Measurements from ENCODE around the gene ITGB4. TPM values are rescaled to one million over a fixed set of nuclear protein-coding genes. Genes with fewer than 3 reads are reported as not detected.

ITGB4 gene
- total and polyA plus RNA-seq, 2 experiments from 2014 or later = 6.1 to 9.7 TPM

GRCh38 chr17:75738218-75738802, 17.1 kb downstream of the ITGB4 start:
- Mint-ChIP-seq H3K4me1 (0 out of 3 replicates have a peak, but pooled peaks cover 6% of the 10 kb centered on the region), H3K27me3 (ENCODE audit: insufficient read depth, low read depth, poor library complexity) (peaks cover 6% of the 10 kb centered on the region), H3K9me3 (no peaks in the 10 kb centered on the region), H3K36me3 (ENCODE audit: low read depth) (no peaks in the 10 kb centered on the region; the same call in 2 of the 3 replicates), H3K27ac (peak overlapping the region; percentile 91), H3K4me3 (no peak overlapping the region)
- H2AFZ ChIP-seq = no peak overlapping the region
- H3K36me3 ChIP-seq (ENCODE audit: insufficient read depth) = no peaks in the 10 kb centered on the region
- no peak overlapping the region for H3K4me2 ChIP-seq
- H3F3A ChIP-seq (replicated peaks; ENCODE audit: low read depth) = no peaks in the 10 kb centered on the region
- ATAC-seq (no peak), DNase-seq (ENCODE audit: low spot score) (no peak)
- TF ChIP-seq JUNB (IDR thresholded peaks at IDR 0.05; ENCODE audit: unreplicated experiment) (no peak), CREB1 (CRISPR knock-in tag; IDR thresholded peaks at IDR 0.05; ENCODE audit: low read depth) (no peak), EZH2phosphoT487 (IDR thresholded peaks at IDR 0.05; ENCODE audit: unreplicated experiment) (no peak), EZH2 (IDR thresholded peaks at IDR 0.05; ENCODE audit: low read depth, unreplicated experiment) (no peak), ETS1 (IDR thresholded peaks at IDR 0.05) (no peak), ZNF462 (CRISPR knock-in tag; IDR thresholded peaks at IDR 0.05) (no peak), REST (IDR thresholded peaks at IDR 0.05; ENCODE audit: unreplicated experiment) (no peak), POLR2AphosphoS5 (IDR thresholded peaks at IDR 0.05; ENCODE audit: low read depth) (no peak)
- H3K27me3 ChIP-seq (ENCODE audit: insufficient read depth) = no peaks in the 10 kb centered on the region
- H3K4me3 ChIP-seq = no peak overlapping the region
- H4K20me1 ChIP-seq (replicated peaks; ENCODE audit: insufficient read depth) = no peaks in the 10 kb centered on the region
- no peak overlapping the region for H3K27ac ChIP-seq (ENCODE audit: low read depth)
- H3K9me2 ChIP-seq (ENCODE audit: insufficient read depth) = no peaks in the 10 kb centered on the region
- no peaks in the 10 kb centered on the region for H3K4me1 ChIP-seq (ENCODE audit: insufficient read depth)
- H3K79me2 ChIP-seq (replicated peaks; ENCODE audit: insufficient read depth) = no peaks in the 10 kb centered on the region

Measured in GM23338 (cell line).